WTC11 (cell line): ENCODE results near the gene ZCWPW1. TPM values are rescaled to one million over a fixed set of nuclear protein-coding genes. Genes with fewer than 3 reads are reported as not detected.

ENCODE experiments used
- ATAC-seq: fragments of 200-7000 bp; cut with Tn5 transposase; 2 replicates; pipeline ENCODE4 v1.10.0; 2021; ENCODE audit warnings: mild to moderate bottlenecking, moderate library complexity
- CTCF ChIA-PET: fragments of 300-600 bp; sonication (Branson Sonifier 250); formaldehyde crosslinking; loops from one replicate; lab custom pipeline; 2021; ENCODE audit warnings: antibody characterized with exemption; lab: Charles Lee
- POLR2A ChIA-PET: fragments of 350-600 bp; sonication (Branson Sonifier 250); formaldehyde crosslinking; loops from one replicate; lab custom pipeline; 2021; ENCODE audit warnings: antibody characterized with exemption; lab: Charles Lee
- DNase-seq: peaks from one replicate; pipeline ENCODE4 v3.0.0; 2021; ENCODE audit warnings: low spot score
- H3K27ac Mint-ChIP-seq: 2 replicates; pipeline ENCODE4 v1.8.0; 2021; ENCODE audit warnings: mixed read lengths
- H3K27me3 Mint-ChIP-seq: 2 replicates; pipeline ENCODE4 v1.8.0; 2021; ENCODE audit warnings: low read depth, mild to moderate bottlenecking, moderate library complexity, mixed read lengths
- H3K36me3 Mint-ChIP-seq: 2 replicates; pipeline ENCODE4 v1.8.0; 2021; ENCODE audit warnings: mixed read lengths
- H3K4me1 Mint-ChIP-seq: 2 replicates; pipeline ENCODE4 v1.8.0; 2022; ENCODE audit warnings: mixed read lengths
- H3K4me3 Mint-ChIP-seq: 2 replicates; pipeline ENCODE4 v1.8.0; 2021; ENCODE audit warnings: mild to moderate bottlenecking, moderate library complexity, mixed read lengths
- H3K9me3 Mint-ChIP-seq: 2 replicates; pipeline ENCODE4 v1.8.0; 2021; ENCODE audit warnings: mixed read lengths
- ATF6 ChIP-seq: sonication (generic); formaldehyde crosslinking; IDR thresholded peaks from 2 replicates; pipeline ENCODE4 v1.8.1; 2023; ENCODE audit warnings: mild to moderate bottlenecking, missing genetic modification reagents
- FOXJ3 ChIP-seq: sonication (generic); formaldehyde crosslinking; IDR thresholded peaks from 2 replicates; pipeline ENCODE4 v1.9.0; 2021; ENCODE audit warnings: missing genetic modification reagents, mild to moderate bottlenecking, borderline replicate concordance
- MXD4 ChIP-seq: fragments of 250-450 bp; sonication (Bioruptor Pico); IDR thresholded peaks from 2 replicates; pipeline ENCODE4 v1.8.0; 2021; ENCODE audit warnings: mild to moderate bottlenecking, moderate library complexity, borderline replicate concordance
- NR2C2 ChIP-seq: sonication (generic); formaldehyde crosslinking; IDR thresholded peaks from 2 replicates; pipeline ENCODE4 v1.8.0; 2022; ENCODE audit warnings: mild to moderate bottlenecking, missing genetic modification reagents
- TP53 ChIP-seq: sonication (generic); formaldehyde crosslinking; IDR thresholded peaks from 2 replicates; pipeline ENCODE4 v1.8.1; 2023; ENCODE audit warnings: mild to moderate bottlenecking, missing genetic modification reagents
- ZMAT4 ChIP-seq: fragments of 250-450 bp; sonication (Bioruptor Pico); IDR thresholded peaks from 2 replicates; pipeline ENCODE4 v1.9.0; 2021; ENCODE audit warnings: mild to moderate bottlenecking
- ZNF232 ChIP-seq: sonication (generic); formaldehyde crosslinking; IDR thresholded peaks from 2 replicates; pipeline ENCODE4 v1.8.0; 2022; ENCODE audit warnings: mild to moderate bottlenecking, missing genetic modification reagents
- ZNF281 ChIP-seq: sonication (generic); formaldehyde crosslinking; IDR thresholded peaks from 2 replicates; pipeline ENCODE4 v1.8.0; 2023; ENCODE audit warnings: mild to moderate bottlenecking, missing genetic modification reagents
- ZNF317 ChIP-seq: sonication (generic); formaldehyde crosslinking; IDR thresholded peaks from 2 replicates; pipeline ENCODE4 v1.8.1; 2023; ENCODE audit warnings: low read depth, mild to moderate bottlenecking, moderate library complexity, missing genetic modification reagents, borderline replicate concordance
- ZNF396 ChIP-seq: fragments of 250-450 bp; sonication (Bioruptor Pico); IDR thresholded peaks from 2 replicates; pipeline ENCODE4 v1.8.0; 2021; ENCODE audit warnings: mild to moderate bottlenecking, moderate library complexity, borderline replicate concordance
- ZNF532 ChIP-seq: fragments of 250-450 bp; sonication (Bioruptor Pico); IDR thresholded peaks from 2 replicates; pipeline ENCODE4 v1.9.0; 2021; ENCODE audit warnings: mild to moderate bottlenecking, borderline replicate concordance
- total RNA-seq: library from RNA; stranded (reverse); gene quantifications from 3 replicates; pipeline ENCODE4 v1.2.3, GENCODE V29; 2021
- TF ChIP-seq, protein P1 (sequence below): sonication (generic); formaldehyde crosslinking; IDR thresholded peaks from 2 replicates; pipeline ENCODE4 v1.8.0; 2023; ENCODE audit warnings: missing genetic modification reagents, mild to moderate bottlenecking, borderline replicate concordance
- TF ChIP-seq, protein P2 (sequence below): fragments of 250-450 bp; sonication (Bioruptor Pico); IDR thresholded peaks from 2 replicates; pipeline ENCODE4 v2.1.2; 2022; ENCODE audit warnings: mild to moderate bottlenecking, moderate library complexity
- TF ChIP-seq, protein P3 (sequence below): sonication (generic); formaldehyde crosslinking; IDR thresholded peaks from 2 replicates; pipeline ENCODE4 v1.8.1; 2022; ENCODE audit warnings: mild to moderate bottlenecking, missing genetic modification reagents, moderate library complexity, borderline replicate concordance
- TF ChIP-seq, protein P4 (sequence below): sonication (generic); formaldehyde crosslinking; IDR thresholded peaks from 2 replicates; pipeline ENCODE4 v1.8.0; 2022; ENCODE audit warnings: mild to moderate bottlenecking, missing genetic modification reagents
- TF ChIP-seq, protein P5 (sequence below): fragments of 250-450 bp; sonication (Bioruptor Pico); IDR thresholded peaks from 2 replicates; pipeline ENCODE4 v1.9.0; 2021; ENCODE audit warnings: moderate library complexity, mild to moderate bottlenecking, inconsistent platforms, borderline replicate concordance
- TF ChIP-seq, protein P6 (sequence below): fragments of 250-450 bp; sonication (Bioruptor Pico); IDR thresholded peaks from 2 replicates; pipeline ENCODE4 v1.8.0; 2021; ENCODE audit warnings: mild to moderate bottlenecking

Gene ZCWPW1
- total RNA-seq, 1 experiment from 2014 or later, result 1.4 TPM

DNA sequence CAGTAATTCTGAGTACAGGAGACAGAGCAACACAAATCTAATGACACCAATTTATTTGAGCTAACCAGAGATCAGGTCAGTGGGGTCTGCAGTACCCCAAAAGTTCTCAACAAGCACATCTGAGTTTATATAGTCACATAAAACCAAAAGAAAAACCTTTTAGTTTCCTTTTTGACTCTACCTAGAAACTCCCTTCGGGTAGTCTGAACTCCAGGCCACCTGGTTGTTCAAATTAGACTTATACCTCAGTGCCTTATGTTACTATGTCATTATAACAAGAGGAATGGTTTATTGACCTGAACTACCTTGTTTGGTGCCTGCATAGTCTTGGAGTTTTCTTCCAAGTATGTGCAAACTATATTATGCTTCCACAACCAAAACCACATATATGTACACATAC, 14.6 kb downstream of the ZCWPW1 start:
- H3K4me1 Mint-ChIP-seq, result no peaks in the 10 kb centered on the region
- H3K36me3 Mint-ChIP-seq, result no peaks in the 10 kb centered on the region
- no peak overlapping the region for H3K27ac Mint-ChIP-seq
- ChIA-PET CTCF (no interaction called here), POLR2A (no interaction called here)
- peaks cover 8% of the 10 kb centered on the region for H3K27me3 Mint-ChIP-seq
- no peaks in the 10 kb centered on the region for H3K9me3 Mint-ChIP-seq
- DNase-seq, result no peak
- no peak overlapping the region for H3K4me3 Mint-ChIP-seq
- ATAC-seq, result no peak
- TF ChIP-seq ZNF396 (no peak), MXD4 (CRISPR knock-in tag) (no peak), ZNF232 (CRISPR knock-in tag) (no peak), ZMAT4 (CRISPR knock-in tag) (no peak), ZNF317 (CRISPR knock-in tag) (no peak), ZNF281 (CRISPR knock-in tag) (no peak), TP53 (CRISPR knock-in tag) (no peak), ATF6 (no peak), NR2C2 (no peak), ZNF532 (CRISPR knock-in tag) (no peak), FOXJ3 (CRISPR knock-in tag) (no peak)
- TF ChIP-seq, protein P1, sequence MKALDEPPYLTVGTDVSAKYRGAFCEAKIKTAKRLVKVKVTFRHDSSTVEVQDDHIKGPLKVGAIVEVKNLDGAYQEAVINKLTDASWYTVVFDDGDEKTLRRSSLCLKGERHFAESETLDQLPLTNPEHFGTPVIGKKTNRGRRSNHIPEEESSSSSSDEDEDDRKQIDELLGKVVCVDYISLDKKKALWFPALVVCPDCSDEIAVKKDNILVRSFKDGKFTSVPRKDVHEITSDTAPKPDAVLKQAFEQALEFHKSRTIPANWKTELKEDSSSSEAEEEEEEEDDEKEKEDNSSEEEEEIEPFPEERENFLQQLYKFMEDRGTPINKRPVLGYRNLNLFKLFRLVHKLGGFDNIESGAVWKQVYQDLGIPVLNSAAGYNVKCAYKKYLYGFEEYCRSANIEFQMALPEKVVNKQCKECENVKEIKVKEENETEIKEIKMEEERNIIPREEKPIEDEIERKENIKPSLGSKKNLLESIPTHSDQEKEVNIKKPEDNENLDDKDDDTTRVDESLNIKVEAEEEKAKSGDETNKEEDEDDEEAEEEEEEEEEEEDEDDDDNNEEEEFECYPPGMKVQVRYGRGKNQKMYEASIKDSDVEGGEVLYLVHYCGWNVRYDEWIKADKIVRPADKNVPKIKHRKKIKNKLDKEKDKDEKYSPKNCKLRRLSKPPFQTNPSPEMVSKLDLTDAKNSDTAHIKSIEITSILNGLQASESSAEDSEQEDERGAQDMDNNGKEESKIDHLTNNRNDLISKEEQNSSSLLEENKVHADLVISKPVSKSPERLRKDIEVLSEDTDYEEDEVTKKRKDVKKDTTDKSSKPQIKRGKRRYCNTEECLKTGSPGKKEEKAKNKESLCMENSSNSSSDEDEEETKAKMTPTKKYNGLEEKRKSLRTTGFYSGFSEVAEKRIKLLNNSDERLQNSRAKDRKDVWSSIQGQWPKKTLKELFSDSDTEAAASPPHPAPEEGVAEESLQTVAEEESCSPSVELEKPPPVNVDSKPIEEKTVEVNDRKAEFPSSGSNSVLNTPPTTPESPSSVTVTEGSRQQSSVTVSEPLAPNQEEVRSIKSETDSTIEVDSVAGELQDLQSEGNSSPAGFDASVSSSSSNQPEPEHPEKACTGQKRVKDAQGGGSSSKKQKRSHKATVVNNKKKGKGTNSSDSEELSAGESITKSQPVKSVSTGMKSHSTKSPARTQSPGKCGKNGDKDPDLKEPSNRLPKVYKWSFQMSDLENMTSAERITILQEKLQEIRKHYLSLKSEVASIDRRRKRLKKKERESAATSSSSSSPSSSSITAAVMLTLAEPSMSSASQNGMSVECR (CRISPR knock-in tag), result no peak
- TF ChIP-seq, protein P2, sequence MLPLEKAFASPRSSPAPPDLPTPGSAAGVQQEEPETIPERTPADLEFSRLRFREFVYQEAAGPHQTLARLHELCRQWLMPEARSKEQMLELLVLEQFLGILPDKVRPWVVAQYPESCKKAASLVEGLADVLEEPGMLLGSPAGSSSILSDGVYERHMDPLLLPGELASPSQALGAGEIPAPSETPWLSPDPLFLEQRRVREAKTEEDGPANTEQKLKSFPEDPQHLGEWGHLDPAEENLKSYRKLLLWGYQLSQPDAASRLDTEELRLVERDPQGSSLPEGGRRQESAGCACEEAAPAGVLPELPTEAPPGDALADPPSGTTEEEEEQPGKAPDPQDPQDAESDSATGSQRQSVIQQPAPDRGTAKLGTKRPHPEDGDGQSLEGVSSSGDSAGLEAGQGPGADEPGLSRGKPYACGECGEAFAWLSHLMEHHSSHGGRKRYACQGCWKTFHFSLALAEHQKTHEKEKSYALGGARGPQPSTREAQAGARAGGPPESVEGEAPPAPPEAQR, result no peak
- TF ChIP-seq, protein P3, sequence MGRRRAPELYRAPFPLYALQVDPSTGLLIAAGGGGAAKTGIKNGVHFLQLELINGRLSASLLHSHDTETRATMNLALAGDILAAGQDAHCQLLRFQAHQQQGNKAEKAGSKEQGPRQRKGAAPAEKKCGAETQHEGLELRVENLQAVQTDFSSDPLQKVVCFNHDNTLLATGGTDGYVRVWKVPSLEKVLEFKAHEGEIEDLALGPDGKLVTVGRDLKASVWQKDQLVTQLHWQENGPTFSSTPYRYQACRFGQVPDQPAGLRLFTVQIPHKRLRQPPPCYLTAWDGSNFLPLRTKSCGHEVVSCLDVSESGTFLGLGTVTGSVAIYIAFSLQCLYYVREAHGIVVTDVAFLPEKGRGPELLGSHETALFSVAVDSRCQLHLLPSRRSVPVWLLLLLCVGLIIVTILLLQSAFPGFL (CRISPR knock-in tag), result no peak
- TF ChIP-seq, protein P4, sequence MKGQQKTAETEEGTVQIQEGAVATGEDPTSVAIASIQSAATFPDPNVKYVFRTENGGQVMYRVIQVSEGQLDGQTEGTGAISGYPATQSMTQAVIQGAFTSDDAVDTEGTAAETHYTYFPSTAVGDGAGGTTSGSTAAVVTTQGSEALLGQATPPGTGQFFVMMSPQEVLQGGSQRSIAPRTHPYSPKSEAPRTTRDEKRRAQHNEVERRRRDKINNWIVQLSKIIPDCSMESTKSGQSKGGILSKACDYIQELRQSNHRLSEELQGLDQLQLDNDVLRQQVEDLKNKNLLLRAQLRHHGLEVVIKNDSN, result no peak
- TF ChIP-seq, protein P5, sequence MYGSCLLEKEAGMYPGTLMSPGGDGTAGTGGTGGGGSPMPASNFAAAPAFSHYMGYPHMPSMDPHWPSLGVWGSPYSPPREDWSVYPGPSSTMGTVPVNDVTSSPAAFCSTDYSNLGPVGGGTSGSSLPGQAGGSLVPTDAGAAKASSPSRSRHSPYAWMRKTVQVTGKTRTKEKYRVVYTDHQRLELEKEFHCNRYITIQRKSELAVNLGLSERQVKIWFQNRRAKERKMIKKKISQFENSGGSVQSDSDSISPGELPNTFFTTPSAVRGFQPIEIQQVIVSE (CRISPR knock-in tag), result no peak
- TF ChIP-seq, protein P6, sequence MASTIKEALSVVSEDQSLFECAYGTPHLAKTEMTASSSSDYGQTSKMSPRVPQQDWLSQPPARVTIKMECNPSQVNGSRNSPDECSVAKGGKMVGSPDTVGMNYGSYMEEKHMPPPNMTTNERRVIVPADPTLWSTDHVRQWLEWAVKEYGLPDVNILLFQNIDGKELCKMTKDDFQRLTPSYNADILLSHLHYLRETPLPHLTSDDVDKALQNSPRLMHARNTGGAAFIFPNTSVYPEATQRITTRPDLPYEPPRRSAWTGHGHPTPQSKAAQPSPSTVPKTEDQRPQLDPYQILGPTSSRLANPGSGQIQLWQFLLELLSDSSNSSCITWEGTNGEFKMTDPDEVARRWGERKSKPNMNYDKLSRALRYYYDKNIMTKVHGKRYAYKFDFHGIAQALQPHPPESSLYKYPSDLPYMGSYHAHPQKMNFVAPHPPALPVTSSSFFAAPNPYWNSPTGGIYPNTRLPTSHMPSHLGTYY (CRISPR knock-in tag), result no peak
